Upper lobe of left lung (tissue), 4 donors: ENCODE results near the gene HNRNPU.

Source experiments
- EP300 ChIP-seq, 4 donors: sonication (generic); formaldehyde crosslinking; IDR thresholded peaks; one replicate each; pipeline ENCODE4 v1.5.1; 2017; ENCODE audit warnings: antibody characterized with exemption in 4 of 4, control low read depth in 2 of 4
- POLR2A ChIP-seq, 4 donors: fragments of 450-650 bp; IDR thresholded peaks; one replicate each; pipeline ENCODE4 v1.5.1; 2016 to 2017; ENCODE audit warnings: antibody characterized with exemption in 4 of 4, mild to moderate bottlenecking in 2 of 4
- POLR2AphosphoS5 ChIP-seq, 2 donors: sonication (generic); formaldehyde crosslinking; IDR thresholded peaks; one replicate each; pipeline ENCODE4 v1.5.1; 2017; ENCODE audit warnings: antibody characterized with exemption in 2 of 2
- TF ChIP-seq, protein P1 (sequence below), 6 experiments: fragments of 450-650 bp in 4 of 6; fragments of 200-600 bp in 2 of 6; sonication (generic) in 2 of 6; IDR thresholded peaks; one replicate each; pipeline ENCODE4 v1.5.1; 2016 to 2019; ENCODE audit warnings: antibody characterized with exemption in 6 of 6

DNA sequence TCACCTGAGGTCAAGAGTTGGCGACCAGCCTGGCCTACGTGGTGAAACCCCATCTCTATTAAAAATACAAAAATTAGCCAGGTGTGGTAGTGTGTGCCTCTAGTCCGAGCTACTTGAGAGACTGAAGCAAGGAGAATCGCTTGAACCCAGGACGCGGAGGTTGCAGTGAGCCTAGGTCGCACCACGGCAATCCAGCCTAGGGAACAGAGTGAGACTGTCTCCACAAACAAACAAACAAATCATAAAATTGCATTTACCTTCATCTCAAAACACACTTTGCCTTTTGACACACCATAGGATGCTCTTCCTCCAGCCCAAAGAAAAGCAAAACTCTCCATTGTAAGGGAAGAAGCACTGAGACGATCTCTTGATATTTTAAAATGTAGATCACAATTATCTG is 4.3 kb downstream of the HNRNPU start:
- no peak for TF ChIP-seq POLR2A (IDR thresholded peaks at IDR 0.05)
- TF ChIP-seq, protein P1, sequence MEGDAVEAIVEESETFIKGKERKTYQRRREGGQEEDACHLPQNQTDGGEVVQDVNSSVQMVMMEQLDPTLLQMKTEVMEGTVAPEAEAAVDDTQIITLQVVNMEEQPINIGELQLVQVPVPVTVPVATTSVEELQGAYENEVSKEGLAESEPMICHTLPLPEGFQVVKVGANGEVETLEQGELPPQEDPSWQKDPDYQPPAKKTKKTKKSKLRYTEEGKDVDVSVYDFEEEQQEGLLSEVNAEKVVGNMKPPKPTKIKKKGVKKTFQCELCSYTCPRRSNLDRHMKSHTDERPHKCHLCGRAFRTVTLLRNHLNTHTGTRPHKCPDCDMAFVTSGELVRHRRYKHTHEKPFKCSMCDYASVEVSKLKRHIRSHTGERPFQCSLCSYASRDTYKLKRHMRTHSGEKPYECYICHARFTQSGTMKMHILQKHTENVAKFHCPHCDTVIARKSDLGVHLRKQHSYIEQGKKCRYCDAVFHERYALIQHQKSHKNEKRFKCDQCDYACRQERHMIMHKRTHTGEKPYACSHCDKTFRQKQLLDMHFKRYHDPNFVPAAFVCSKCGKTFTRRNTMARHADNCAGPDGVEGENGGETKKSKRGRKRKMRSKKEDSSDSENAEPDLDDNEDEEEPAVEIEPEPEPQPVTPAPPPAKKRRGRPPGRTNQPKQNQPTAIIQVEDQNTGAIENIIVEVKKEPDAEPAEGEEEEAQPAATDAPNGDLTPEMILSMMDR (IDR thresholded peaks at IDR 0.05), result no peak
- no peak for TF ChIP-seq EP300 (IDR thresholded peaks at IDR 0.05)
- no peak for TF ChIP-seq POLR2AphosphoS5 (IDR thresholded peaks at IDR 0.05)
